HCT116 (cell line): ENCODE data around the gene HOXC11. TPM values are rescaled to one million over a fixed set of nuclear protein-coding genes. Genes with fewer than 3 reads are reported as not detected.

Experiments used
- ATAC-seq: fragments of 200-7000 bp; cut with Tn5 transposase; 2 replicates; pipeline ENCODE4 v1.9.1; 2020; ENCODE audit warnings: mild to moderate bottlenecking, moderate library complexity
- BruUV-seq: library from RNA; stranded (reverse); fragments of 400-500 nt; replicated peaks from 2 replicates; lab custom pipeline; 2021; lab: Mats Ljungman, UMichigan
- CTCF ChIA-PET: fragments of 300-600 bp; sonication (Branson Sonifier 250); formaldehyde crosslinking; loops from one replicate; lab custom pipeline; 2021; ENCODE audit warnings: antibody characterized with exemption; lab: Charles Lee
- POLR2A ChIA-PET: fragments of 300-600, 350-600 bp; sonication (Branson Sonifier 250); formaldehyde crosslinking; loops from one replicate; lab custom pipeline; 2021; ENCODE audit warnings: antibody characterized with exemption; lab: Charles Lee
- RAD21 ChIA-PET, 2 experiments: fragments of 300-600 bp; sonication (Branson Sonifier 250); formaldehyde crosslinking; loops; one replicate each; lab custom pipeline; 2023; ENCODE audit warnings: low total read pairs in 2 of 2; ENCODE audit not compliant: uncharacterized antibody in 2 of 2, unreplicated experiment in 2 of 2, low non-redundant PET in 1 of 2; lab: Charles Lee
- DNase-seq: peaks from one replicate; pipeline ENCODE4 v3.0.0-alpha.2; 2010; ENCODE audit warnings: low read depth, low spot score
- H2AFZ ChIP-seq: fragments of 200-600 bp; shearing (Covaris generic), sonication (generic); 2 replicates; pipeline ENCODE4 v1.6.1; 2017; ENCODE audit warnings: low read depth, mixed run types, mixed read lengths, antibody characterized with exemption, low read length; ENCODE audit not compliant: poor library complexity, severe bottlenecking
- H3K27ac ChIP-seq: 2 replicates; pipeline ENCODE4 v1.5.1; 2012; ENCODE audit warnings: low read depth, low read length
- H3K27me3 ChIP-seq: fragments of 200-600 bp; sonication (generic); 2 replicates; pipeline ENCODE4 v1.6.1; 2016; ENCODE audit warnings: mixed run types, low read length, mixed read lengths; ENCODE audit not compliant: insufficient read depth
- H3K36me3 ChIP-seq, 2 experiments: fragments of 200-500 bp in 1 of 2; fragments of 200-600 bp in 1 of 2; sonication (Bioruptor generic) in 1 of 2; sonication (generic) in 1 of 2; 2 replicates each; pipeline versions ENCODE4 v1.5.1 to v1.6.1; 2014 to 2016; ENCODE audit warnings: low read length in 2 of 2, inconsistent platforms in 1 of 2, mixed read lengths in 1 of 2, mixed run types in 1 of 2; ENCODE audit not compliant: insufficient read depth in 2 of 2, control insufficient read depth in 1 of 2
- H3K4me1 ChIP-seq, 2 experiments: fragments of 200-600 bp in 1 of 2; sonication (generic) in 1 of 2; 2 replicates each; pipeline versions ENCODE4 v1.5.1 to v1.6.1; 2012 to 2017; ENCODE audit warnings: low read length in 2 of 2, inconsistent platforms in 1 of 2, mild to moderate bottlenecking in 1 of 2, mixed read lengths in 1 of 2, mixed run types in 1 of 2, moderate library complexity in 1 of 2; ENCODE audit not compliant: insufficient read depth in 2 of 2, control insufficient read depth in 1 of 2
- H3K4me2 ChIP-seq: fragments of 200-600 bp; sonication (generic); 2 replicates; pipeline ENCODE4 v1.6.1; 2017; ENCODE audit warnings: mixed run types, low read length, mixed read lengths
- H3K4me3 ChIP-seq, 2 experiments: fragments of 200-600 bp in 1 of 2; sonication (generic) in 1 of 2; replicated peaks in 1 of 2; 2 replicates each; pipeline ENCODE4 v1.5.1; 2011 to 2016; ENCODE audit warnings: low read length in 2 of 2, control low read depth in 1 of 2, low read depth in 1 of 2, mild to moderate bottlenecking in 1 of 2, mixed read lengths in 1 of 2, mixed run types in 1 of 2
- H3K79me2 ChIP-seq: fragments of 200-600 bp; sonication (generic); 2 replicates; pipeline ENCODE4 v1.6.1; 2017; ENCODE audit warnings: mild to moderate bottlenecking, mixed run types, low read length, moderate library complexity, mixed read lengths; ENCODE audit not compliant: insufficient read depth
- H3K9ac ChIP-seq: fragments of 200-600 bp; sonication (generic); 2 replicates; pipeline ENCODE4 v1.6.1; 2016; ENCODE audit warnings: low read length, mixed read lengths
- H3K9me2 ChIP-seq: fragments of 200-600 bp; sonication (generic), shearing (Covaris generic); 2 replicates; pipeline ENCODE4 v1.6.1; 2017; ENCODE audit warnings: mixed run types, mild to moderate bottlenecking, moderate library complexity; ENCODE audit not compliant: insufficient read depth
- H3K9me3 ChIP-seq, 2 experiments: fragments of 200-500 bp in 1 of 2; fragments of 200-600 bp in 1 of 2; sonication (Bioruptor generic) in 1 of 2; sonication (generic) in 1 of 2; 2 replicates each; pipeline ENCODE4 v1.6.1; 2014 to 2017; ENCODE audit warnings: low read length in 2 of 2, mixed read lengths in 2 of 2, inconsistent platforms in 1 of 2, low read depth in 1 of 2, mild to moderate bottlenecking in 1 of 2, mixed run types in 1 of 2, moderate library complexity in 1 of 2; ENCODE audit not compliant: control insufficient read depth in 1 of 2, insufficient read depth in 1 of 2
- H4K20me1 ChIP-seq: fragments of 200-600 bp; sonication (generic), shearing (Covaris generic); 2 replicates; pipeline ENCODE4 v1.6.1; 2017; ENCODE audit warnings: mixed run types, mild to moderate bottlenecking, moderate library complexity; ENCODE audit not compliant: insufficient read depth
- CTCF ChIP-seq, 3 experiments: fragments of 200-600 bp in 1 of 3; sonication (generic) in 1 of 3; IDR thresholded peaks in 2 of 3; conservative IDR thresholded peaks in 1 of 3; 2 replicates each; pipeline ENCODE4 v1.5.1; 2012 to 2017; ENCODE audit warnings: low read depth in 2 of 3, low read length in 2 of 3, antibody characterized with exemption in 1 of 3, borderline replicate concordance in 1 of 3, control low read depth in 1 of 3, mild to moderate bottlenecking in 1 of 3, mixed read lengths in 1 of 3, mixed run types in 1 of 3, moderate library complexity in 1 of 3; ENCODE audit not compliant: insufficient read depth in 1 of 3
- EZH2phosphoT487 ChIP-seq: fragments of 200-600 bp; IDR thresholded peaks from 2 replicates; pipeline ENCODE4 v1.6.1; 2018; ENCODE audit warnings: antibody characterized with exemption, borderline replicate concordance
- FOSL1 ChIP-seq: IDR thresholded peaks from 2 replicates; pipeline ENCODE4 v1.6.1; 2012; ENCODE audit warnings: low read depth
- POLR2AphosphoS5 ChIP-seq: IDR thresholded peaks from 2 replicates; pipeline ENCODE4 v1.6.1; 2011; ENCODE audit warnings: mild to moderate bottlenecking, low read depth, low read length, moderate library complexity
- REST ChIP-seq: IDR thresholded peaks from 2 replicates; pipeline ENCODE4 v1.6.1; 2012; ENCODE audit warnings: low read depth
- SIN3A ChIP-seq: IDR thresholded peaks from 2 replicates; pipeline ENCODE4 v1.6.1; 2012; ENCODE audit warnings: low read depth
- SP1 ChIP-seq: IDR thresholded peaks from 2 replicates; pipeline ENCODE4 v1.6.1; 2012; ENCODE audit warnings: low read depth
- TCF7L2 ChIP-seq: IDR thresholded peaks from 2 replicates; pipeline ENCODE4 v1.7.0; 2011; ENCODE audit warnings: borderline replicate concordance, inconsistent platforms; ENCODE audit not compliant: insufficient read depth, insufficient read length; ENCODE audit errors: extremely low read depth
- YY1 ChIP-seq: IDR thresholded peaks from 2 replicates; pipeline ENCODE4 v1.6.1; 2011; ENCODE audit warnings: low read length, low read depth, moderate library complexity, mild to moderate bottlenecking; ENCODE audit not compliant: insufficient replicate concordance; ENCODE audit errors: extremely low read depth
- ZBTB33 ChIP-seq: IDR thresholded peaks from 2 replicates; pipeline ENCODE4 v1.6.1; 2011; ENCODE audit warnings: mild to moderate bottlenecking, low read length, moderate library complexity; ENCODE audit not compliant: insufficient replicate concordance; ENCODE audit errors: extremely low read depth
- ZNF274 ChIP-seq: fragments of 200-500 bp; sonication (Bioruptor generic); IDR thresholded peaks from 2 replicates; pipeline ENCODE4 v1.6.1; 2014; ENCODE audit warnings: mild to moderate bottlenecking, low read depth, low read length, inconsistent platforms
- intact Hi-C: fragments of 100-400 bp; cut with micrococcal nuclease; formaldehyde crosslinking; loops from 2 replicates; pipeline ENCODE4 v1.10.0; 2022
- total RNA-seq: library from RNA; stranded (reverse); gene quantifications from one replicate; pipeline ENCODE4 v1.2.1, GENCODE V29; 2021; ENCODE audit not compliant: unreplicated experiment

Gene HOXC11
- total RNA-seq, 1 experiment from 2014 or later: 0.22 TPM

- no TSS peak for BruUV-seq
- Histone ChIP-seq H3K4me2 (no peak overlapping the region), H4K20me1 (no peaks in the 10 kb centered on the region), H3K4me1 (peaks cover 8 to 15% of the 10 kb centered on the region in 2 experiments; a peak in 3 of 4 replicates), H3K27ac (no peak overlapping the region), H3K4me3 (no peak overlapping the region), H3K9ac (no peak overlapping the region), H3K9me2 (no peaks in the 10 kb centered on the region), H3K36me3 (no peaks in the 10 kb centered on the region), H3K27me3 (no peaks in the 10 kb centered on the region), H2AFZ (no peak overlapping the region), H3K79me2 (no peaks in the 10 kb centered on the region), H3K9me3 (no peaks in the 10 kb centered on the region)
- ATAC-seq: no peak
- ChIA-PET CTCF (no interaction called here), POLR2A (no interaction called here), RAD21 (interaction anchor here in 1 of 2 experiments (1.0 kb wide), 1 partner anchor 116 kb away, joined by 3 read pairs; no protein-coding TSS in a partner anchor)
- no peak for TF ChIP-seq TCF7L2
- TF ChIP-seq REST: no peak
- TF ChIP-seq POLR2AphosphoS5: no peak
- no peak for TF ChIP-seq SP1
- TF ChIP-seq EZH2phosphoT487: no peak
- TF ChIP-seq CTCF (IDR thresholded peaks at IDR 0.05 in 2 of 3, conservative IDR thresholded peaks at IDR 0.05 in 1 of 3; ENCODE audit: borderline replicate concordance in 1 of 3, insufficient read depth in 1 of 3, low read depth in 2 of 3, low read length in 2 of 3): no peak
- TF ChIP-seq ZBTB33: no peak
- TF ChIP-seq SIN3A: no peak
- TF ChIP-seq ZNF274: no peak
- no peak for TF ChIP-seq YY1
- TF ChIP-seq FOSL1: no peak
- intact Hi-C loops: no loop called here
- DNase-seq: no peak
Measured at GRCh38 chr12:53941187-53941586, 31.7 kb upstream of the HOXC11 start.
